Endothelial cell of hepatic sinusoid (primary cell): Measurements from ENCODE around the gene SLC6A3.
"Not testable (repeated sequence)": the region's sequence is repeated elsewhere in the genome, so short reads cannot be mapped to it uniquely, and the experiment has no call there.

Experiments used
- in situ Hi-C: cut with HindIII; loops from 2 replicates; pipeline ENCODE4 v1.10.0; 2017; ENCODE audit warnings: low sequenced_read_pairs

Gene SLC6A3

GRCh38 chr5:1423901-1424603, 21.2 kb downstream of the SLC6A3 start:
- in situ Hi-C loops: no loop called here

DNA sequence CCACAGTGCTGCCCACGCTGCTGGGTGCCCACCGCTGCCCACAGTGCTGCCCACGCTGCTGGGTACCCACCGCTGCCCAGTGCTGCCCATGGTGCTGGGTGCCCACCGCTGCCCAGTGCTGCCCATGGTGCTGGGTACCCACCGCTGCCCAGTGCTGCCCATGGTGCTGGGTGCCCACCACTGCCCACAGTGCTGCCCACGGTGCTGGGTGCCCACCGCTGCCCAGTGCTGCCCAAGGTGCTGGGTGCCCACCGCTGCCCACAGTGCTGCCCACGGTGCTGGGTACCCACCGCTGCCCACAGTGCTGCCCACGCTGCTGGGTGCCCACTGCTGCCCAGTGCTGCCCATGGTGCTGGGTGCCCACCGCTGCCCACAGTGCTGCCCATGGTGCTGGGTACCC, 22.7 kb downstream of the SLC6A3 start:
- in situ Hi-C loops: not testable (repeated sequence)

DNA sequence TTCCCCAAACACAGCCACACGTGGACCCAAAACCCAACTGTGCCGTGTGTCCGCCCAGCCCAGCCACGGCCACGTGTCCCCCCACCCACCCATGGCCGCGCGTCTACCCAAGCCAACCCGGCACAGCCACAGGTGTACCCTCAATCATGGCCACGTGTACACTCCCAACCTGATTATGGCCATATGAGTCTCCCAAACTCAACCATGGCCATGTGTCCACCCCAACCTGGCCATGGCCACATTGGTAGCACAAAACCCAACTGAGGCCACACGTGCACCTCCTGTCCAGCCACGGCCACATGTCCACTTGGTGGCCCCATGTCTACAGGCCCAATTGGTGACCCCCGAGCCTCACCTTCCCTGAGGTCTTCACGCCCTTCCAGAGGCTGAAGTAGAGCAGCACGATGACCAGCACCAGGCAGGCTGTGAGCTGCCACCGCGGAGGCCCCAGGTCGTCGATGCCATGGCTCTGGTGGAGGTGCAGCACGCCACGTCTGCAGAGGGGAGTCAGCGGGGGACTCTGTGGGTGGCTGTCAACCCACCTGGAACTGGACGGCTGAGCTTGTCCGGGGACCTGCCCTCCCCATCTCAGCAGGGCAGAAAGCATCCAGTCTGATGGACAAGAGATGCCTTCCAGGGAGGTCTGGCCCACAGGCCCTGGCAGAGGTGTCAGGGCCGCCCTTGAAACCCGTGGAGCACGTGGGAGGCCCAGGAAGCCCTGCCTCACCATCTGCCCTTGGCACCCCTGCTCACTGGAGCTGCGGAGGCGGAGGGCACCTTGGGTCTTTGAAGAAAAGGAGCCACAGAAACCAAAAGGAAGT, 23.5 kb downstream of the SLC6A3 start:
- in situ Hi-C loops: no loop called here

DNA sequence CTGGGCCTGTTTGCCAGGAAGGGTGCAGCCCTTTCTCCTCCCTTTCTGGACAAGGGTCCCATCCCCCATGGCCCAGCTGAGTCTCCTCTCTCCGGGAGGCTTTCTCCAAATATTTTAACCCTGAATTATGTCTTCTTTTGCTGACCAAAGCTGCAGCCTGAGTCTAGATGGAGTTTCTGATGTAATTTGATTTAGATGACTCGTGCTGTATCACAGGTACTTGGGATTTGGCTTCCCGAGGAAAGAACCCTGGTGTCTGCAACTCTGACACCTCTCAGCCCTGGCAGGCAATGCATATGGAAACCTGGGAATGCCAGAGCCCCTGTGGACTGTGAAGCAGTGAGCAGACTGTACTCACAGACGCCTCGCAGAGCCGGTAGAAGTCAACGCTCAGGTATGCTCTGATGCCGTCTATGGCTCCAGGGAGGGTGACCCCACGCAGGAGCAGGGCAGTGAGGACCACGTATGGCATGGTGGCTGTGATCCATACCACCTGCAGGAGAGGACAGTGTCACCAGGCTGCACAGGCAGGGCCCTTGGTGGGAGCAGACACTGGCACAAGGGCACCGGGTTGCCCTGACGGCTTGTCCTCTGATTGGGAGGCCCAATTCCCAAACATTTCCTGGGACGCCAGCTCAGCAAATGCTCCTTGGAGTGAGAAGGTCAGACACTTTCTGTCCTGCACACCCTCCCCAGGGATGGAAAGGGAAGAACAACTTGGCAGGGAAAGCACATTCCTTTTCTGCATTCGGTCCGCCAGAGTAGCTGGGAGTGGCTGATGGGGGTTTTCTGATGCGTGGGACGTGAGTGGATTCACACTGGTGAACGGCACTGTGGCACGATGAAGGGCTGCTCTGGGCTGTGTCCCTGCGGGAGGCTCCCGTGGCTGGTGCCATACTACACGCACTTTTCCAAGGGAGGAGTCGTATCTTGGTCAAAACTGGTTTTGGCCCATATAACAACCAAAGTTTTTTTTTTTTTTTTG, 24.7 kb downstream of the SLC6A3 start:
- in situ Hi-C loops: no loop called here

GRCh38 chr5:1419476-1420210, 25.6 kb downstream of the SLC6A3 start:
- in situ Hi-C loops: no loop called here

- in situ Hi-C loops: no loop called here
Measured at GRCh38 chr5:1418921-1419280, 26.3 kb downstream of the SLC6A3 start.

DNA sequence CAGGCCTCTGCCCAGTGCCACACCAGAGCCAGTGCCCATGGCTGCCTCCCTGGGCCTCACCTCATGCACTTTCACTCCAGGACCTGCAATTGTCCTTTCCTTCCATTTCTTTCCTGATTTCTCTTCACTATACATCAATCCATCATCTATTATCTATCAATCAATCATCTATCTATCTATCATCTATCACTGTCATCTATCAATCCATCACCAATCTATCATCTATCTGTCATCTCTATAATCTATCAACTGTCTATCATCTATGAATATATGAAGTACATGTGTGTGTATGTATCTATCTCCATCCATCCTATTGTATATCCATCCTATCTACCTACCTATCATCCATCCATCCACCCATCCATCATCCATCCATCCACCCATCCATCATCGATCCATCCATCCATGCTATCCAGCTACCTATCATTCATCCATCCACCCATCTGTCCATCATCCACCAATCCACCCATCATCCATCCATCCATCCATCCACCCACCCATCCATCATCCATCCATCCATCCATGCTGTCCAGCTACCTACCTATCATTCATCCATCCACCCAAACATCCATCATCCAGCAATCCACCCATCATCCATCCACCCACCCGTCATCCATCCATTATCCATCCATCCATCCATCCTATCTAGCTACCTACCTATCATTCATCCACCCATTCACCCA, 26.9 kb downstream of the SLC6A3 start:
- in situ Hi-C loops: no loop called here

- in situ Hi-C loops: no loop called here
Measured at GRCh38 chr5:1417586-1418225, 27.5 kb downstream of the SLC6A3 start.

DNA sequence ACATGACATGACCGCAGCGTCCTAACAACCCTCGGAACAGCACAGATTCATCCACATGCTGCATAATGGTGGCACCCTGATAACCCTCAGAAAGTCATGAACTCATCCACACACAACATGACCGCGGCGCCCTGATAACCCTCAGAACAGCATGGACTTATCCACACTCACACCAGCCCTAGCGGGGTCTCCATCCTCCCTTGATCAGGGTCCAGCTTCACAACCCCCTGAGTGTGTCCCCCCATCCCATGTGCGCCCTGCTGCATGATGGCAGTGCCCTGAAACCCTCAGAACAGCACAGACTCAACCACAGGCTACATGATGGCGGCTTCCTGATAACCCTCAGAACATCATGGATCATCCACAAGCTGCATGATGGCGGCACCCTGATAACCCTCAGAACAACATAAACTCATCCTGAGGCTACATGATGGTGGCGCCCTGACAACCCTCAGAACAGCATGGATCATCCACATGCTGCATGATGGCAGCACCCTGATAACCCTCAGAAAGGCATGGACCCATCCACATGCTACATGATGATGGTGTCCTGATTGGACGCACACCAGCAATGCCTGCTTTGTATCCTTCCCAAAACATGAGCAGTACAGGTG, 28.3 kb downstream of the SLC6A3 start:
- in situ Hi-C loops: no loop called here

DNA sequence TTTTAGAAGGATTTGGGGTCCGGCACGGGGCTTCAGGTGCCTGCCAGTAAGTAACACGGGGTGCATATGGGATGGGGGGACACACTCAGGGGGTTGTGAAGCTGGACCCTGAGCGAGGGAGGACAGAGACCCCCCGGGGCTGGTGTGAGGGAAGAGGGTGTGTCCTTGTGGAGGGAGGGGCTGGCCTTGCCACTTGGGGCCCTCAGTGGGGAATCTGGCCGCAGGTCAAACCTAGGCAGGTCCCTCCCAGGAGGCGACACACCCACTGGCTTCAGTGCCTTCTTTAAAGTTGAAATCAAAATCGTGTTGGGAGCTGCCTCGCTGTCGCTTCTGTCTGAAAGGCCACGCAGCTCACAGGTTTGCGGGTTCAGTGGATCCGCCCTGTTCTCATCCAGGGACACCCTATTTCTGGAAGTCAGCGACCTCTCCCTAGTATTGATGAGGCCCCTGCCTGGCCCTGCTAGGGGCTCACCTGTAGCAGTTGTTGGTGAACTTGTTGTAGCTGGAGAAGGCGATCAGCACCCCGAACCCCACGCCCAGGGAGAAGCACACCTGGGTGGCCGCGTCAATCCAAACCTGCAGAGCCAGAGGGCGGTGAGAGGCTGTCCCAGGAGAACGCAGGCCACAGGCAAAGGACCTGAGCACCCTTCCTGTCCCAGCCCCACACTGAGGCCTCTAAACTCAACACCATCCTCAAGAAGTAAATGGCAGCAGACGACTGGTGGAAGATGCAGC, 29.4 kb downstream of the SLC6A3 start:
- in situ Hi-C loops: no loop called here

- in situ Hi-C loops: no loop called here
Measured at GRCh38 chr5:1415059-1415425, 30.2 kb downstream of the SLC6A3 start.

- in situ Hi-C loops: loop anchor here (5.0 kb wide), 1 partner anchor 43 kb away; no protein-coding TSS in a partner anchor
Measured at GRCh38 chr5:1414311-1415058, 30.8 kb downstream of the SLC6A3 start.

DNA sequence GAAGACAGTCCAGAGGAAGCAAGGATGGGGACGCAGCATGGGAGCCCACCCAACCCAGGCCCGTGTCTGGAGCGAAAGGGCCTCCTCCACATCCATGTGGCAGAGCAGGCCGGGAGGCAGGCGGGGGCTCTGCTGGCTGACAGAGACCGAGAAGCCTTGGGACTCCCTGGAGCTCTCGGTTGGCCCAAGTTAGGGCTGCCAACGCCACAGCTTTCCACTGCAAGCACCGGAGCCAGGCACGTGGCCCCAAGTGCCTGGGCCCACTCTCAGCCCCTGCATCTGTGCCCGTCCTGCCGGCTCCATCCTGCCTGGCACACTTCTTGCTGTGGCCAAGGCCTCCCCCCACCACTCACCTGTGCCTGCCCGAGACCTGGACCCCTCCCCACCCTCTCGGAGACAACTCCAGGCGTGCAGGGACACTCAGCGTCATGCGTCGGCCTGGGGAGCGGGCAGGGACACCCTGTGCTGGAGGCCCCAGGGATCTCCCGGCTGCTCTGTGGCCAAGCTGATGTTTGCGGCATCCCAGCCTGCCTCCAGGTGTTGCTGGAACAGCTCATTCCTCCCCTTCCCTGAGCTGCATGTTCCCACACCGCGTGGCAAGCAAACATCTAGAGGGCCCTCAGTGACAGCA, 31.5 kb downstream of the SLC6A3 start:
- in situ Hi-C loops: loop anchor here (5.0 kb wide), 1 partner anchor 44 kb away; no protein-coding TSS in a partner anchor

DNA sequence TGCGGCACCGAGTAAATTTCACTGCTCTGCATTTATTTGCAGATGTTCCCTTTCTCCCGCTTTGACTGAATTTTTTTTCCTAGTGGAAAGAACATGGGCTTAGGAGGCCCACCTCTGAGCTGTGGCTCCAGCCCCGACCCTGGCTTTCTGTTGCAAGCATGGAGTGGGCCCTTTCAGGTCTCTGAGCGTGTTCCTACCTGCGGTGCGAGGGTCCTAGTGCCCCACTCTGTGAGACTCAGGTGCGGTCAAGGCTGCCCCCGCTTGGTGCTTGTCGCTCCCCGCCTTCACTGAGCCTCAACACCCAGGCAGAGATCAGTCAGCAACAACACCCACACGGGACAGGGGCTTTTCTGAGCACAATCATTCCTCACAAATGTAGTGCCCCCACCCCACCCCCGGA, 32.0 kb downstream of the SLC6A3 start:
- in situ Hi-C loops: loop anchor here (5.0 kb wide), 1 partner anchor 44 kb away; no protein-coding TSS in a partner anchor

DNA sequence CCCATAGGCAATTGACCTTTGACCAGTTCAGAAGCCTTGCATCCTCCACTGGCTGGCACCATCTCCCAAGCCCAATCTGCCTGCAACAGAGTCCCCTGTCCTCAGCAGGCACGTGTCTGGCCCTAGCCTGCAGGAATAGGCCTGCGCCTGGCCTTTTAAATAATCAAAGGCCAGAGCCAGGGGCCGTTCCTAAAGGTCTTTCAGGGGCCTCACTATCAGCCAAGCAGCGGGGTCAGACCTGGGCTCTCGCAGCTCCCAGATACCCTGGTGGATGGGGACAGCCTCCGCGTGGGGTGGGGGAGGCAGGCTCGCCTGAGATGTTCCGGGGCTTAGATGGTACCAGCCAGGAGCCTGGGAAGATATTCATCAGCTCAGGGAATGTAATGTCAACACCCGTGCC, 32.6 kb downstream of the SLC6A3 start:
- in situ Hi-C loops: loop anchor here (5.0 kb wide), 1 partner anchor 45 kb away; no protein-coding TSS in a partner anchor

DNA sequence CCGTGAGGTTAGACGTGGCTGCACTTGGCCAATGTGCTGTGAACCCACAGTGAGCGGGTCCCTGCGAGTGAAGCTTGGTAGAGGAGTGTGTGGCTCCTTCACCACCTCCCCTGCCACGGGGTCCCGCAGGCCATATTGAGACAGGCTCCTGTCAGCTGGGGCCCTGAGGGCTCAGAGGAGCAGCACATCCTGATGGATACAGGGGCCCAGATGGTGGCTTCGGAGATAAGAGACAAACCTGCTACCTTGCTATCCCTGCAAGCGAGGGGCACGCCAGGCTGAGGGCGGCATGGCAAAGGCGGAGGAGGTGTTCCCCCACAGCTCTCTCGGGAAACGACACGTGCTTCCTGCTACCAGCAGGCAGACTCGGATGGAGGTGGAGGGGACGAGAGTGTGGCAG, 33.1 kb downstream of the SLC6A3 start:
- in situ Hi-C loops: loop anchor here (5.0 kb wide), 1 partner anchor 45 kb away; no protein-coding TSS in a partner anchor

GRCh38 chr5:1411099-1411498, 34.1 kb downstream of the SLC6A3 start:
- in situ Hi-C loops: loop anchor here (5.0 kb wide), 1 partner anchor 46 kb away; no protein-coding TSS in a partner anchor
